ENCODE results near the gene CEP20.

The CEP20 gene

GRCh38 chr16:15887283-15887682, 1.1 kb downstream of the CEP20 start:
- TF ChIP-seq EZH2phosphoT487 (IDR thresholded peaks at IDR 0.05; ENCODE audit: borderline replicate concordance), result no peak
- TF ChIP-seq, protein P1, sequence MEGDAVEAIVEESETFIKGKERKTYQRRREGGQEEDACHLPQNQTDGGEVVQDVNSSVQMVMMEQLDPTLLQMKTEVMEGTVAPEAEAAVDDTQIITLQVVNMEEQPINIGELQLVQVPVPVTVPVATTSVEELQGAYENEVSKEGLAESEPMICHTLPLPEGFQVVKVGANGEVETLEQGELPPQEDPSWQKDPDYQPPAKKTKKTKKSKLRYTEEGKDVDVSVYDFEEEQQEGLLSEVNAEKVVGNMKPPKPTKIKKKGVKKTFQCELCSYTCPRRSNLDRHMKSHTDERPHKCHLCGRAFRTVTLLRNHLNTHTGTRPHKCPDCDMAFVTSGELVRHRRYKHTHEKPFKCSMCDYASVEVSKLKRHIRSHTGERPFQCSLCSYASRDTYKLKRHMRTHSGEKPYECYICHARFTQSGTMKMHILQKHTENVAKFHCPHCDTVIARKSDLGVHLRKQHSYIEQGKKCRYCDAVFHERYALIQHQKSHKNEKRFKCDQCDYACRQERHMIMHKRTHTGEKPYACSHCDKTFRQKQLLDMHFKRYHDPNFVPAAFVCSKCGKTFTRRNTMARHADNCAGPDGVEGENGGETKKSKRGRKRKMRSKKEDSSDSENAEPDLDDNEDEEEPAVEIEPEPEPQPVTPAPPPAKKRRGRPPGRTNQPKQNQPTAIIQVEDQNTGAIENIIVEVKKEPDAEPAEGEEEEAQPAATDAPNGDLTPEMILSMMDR (conservative IDR thresholded peaks at IDR 0.05; ENCODE audit: low read length), result no peak
- Histone ChIP-seq H2AFZ (ENCODE audit: low read length) (no peak overlapping the region), H3K27me3 (ENCODE audit: insufficient read depth, low read length, poor library complexity, severe bottlenecking) (no peaks in the 10 kb centered on the region), H3F3A (ENCODE audit: low read depth) (no peaks in the 10 kb centered on the region), H3K4me3 (ENCODE audit: low read length, poor library complexity, severe bottlenecking) (peak overlapping the region; percentile 98), H3K9me2 (replicated peaks; ENCODE audit: low read depth, low read length) (no peaks in the 10 kb centered on the region), H3K36me3 (ENCODE audit: insufficient read depth, low read length) (no peaks in the 10 kb centered on the region), H3K79me2 (ENCODE audit: insufficient read depth, low read length) (peaks cover 50% of the 10 kb centered on the region), H3K9ac (ENCODE audit: low read depth, low read length, poor library complexity, severe bottlenecking) (peak overlapping the region; percentile 99), H3K4me1 (ENCODE audit: insufficient read depth, low read length, poor library complexity, severe bottlenecking) (peaks cover 18% of the 10 kb centered on the region), H4K20me1 (ENCODE audit: insufficient read depth, low read length, poor library complexity, severe bottlenecking) (peaks cover 9% of the 10 kb centered on the region), H3K9me3 (ENCODE audit: insufficient read depth, low read depth, low read length) (no peaks in the 10 kb centered on the region), H3K4me2 (ENCODE audit: low read depth, low read length, poor library complexity, severe bottlenecking) (peak overlapping the region; percentile 87)

DNA sequence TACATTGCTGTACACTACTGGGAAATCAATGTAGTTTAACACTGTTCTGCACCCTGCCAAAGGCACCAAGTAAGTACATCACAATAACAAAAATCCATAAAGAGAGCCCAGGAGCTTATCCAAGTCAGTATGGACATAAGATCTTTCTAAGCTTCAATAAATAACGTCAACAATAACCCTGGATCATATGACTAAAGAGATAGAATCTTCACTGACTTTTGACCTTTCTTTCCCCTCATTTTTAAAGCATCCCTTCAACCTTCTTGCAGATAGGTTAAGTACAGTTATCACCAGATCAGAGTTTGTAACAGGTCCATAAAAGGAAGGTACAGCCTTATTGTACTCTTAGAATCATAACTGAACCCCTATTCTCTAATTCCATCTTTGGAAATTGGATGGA, 2.3 kb downstream of the CEP20 start:
- H4K20me1 ChIP-seq (ENCODE audit: insufficient read depth, low read length, poor library complexity, severe bottlenecking), result peaks cover 9% of the 10 kb centered on the region
- no peak overlapping the region for H2AFZ ChIP-seq (ENCODE audit: low read length)
- H3F3A ChIP-seq (ENCODE audit: low read depth), result no peaks in the 10 kb centered on the region
- H3K9ac ChIP-seq (ENCODE audit: low read depth, low read length, poor library complexity, severe bottlenecking), result peak overlapping the region; percentile 56
- TF ChIP-seq EZH2phosphoT487 (IDR thresholded peaks at IDR 0.05; ENCODE audit: borderline replicate concordance), result no peak
- TF ChIP-seq, protein P1 (conservative IDR thresholded peaks at IDR 0.05; ENCODE audit: low read length), result no peak
- H3K4me2 ChIP-seq (ENCODE audit: low read depth, low read length, poor library complexity, severe bottlenecking), result peak overlapping the region; percentile 87
- no peaks in the 10 kb centered on the region for H3K9me3 ChIP-seq (ENCODE audit: insufficient read depth, low read depth, low read length)
- H3K79me2 ChIP-seq (ENCODE audit: insufficient read depth, low read length), result peaks cover 61% of the 10 kb centered on the region
- no peaks in the 10 kb centered on the region for H3K9me2 ChIP-seq (replicated peaks; ENCODE audit: low read depth, low read length)
- peaks cover 18% of the 10 kb centered on the region for H3K4me1 ChIP-seq (ENCODE audit: insufficient read depth, low read length, poor library complexity, severe bottlenecking)
- no peaks in the 10 kb centered on the region for H3K27me3 ChIP-seq (ENCODE audit: insufficient read depth, low read length, poor library complexity, severe bottlenecking)
- no peaks in the 10 kb centered on the region; the same call in 1 of the 2 replicates for H3K36me3 ChIP-seq (ENCODE audit: insufficient read depth, low read length)
- H3K4me3 ChIP-seq (ENCODE audit: low read length, poor library complexity, severe bottlenecking), result peak overlapping the region; percentile 98

GRCh38 chr16:15885560-15886001, 2.8 kb downstream of the CEP20 start:
- peak overlapping the region; percentile 98 for H3K4me3 ChIP-seq (ENCODE audit: low read length, poor library complexity, severe bottlenecking)
- no peaks in the 10 kb centered on the region for H3K9me3 ChIP-seq (ENCODE audit: insufficient read depth, low read depth, low read length)
- H2AFZ ChIP-seq (ENCODE audit: low read length), result no peak overlapping the region
- peak overlapping the region; percentile 56 for H3K9ac ChIP-seq (ENCODE audit: low read depth, low read length, poor library complexity, severe bottlenecking)
- peaks cover 18% of the 10 kb centered on the region for H3K4me1 ChIP-seq (ENCODE audit: insufficient read depth, low read length, poor library complexity, severe bottlenecking)
- peaks cover 65% of the 10 kb centered on the region for H3K79me2 ChIP-seq (ENCODE audit: insufficient read depth, low read length)
- peak overlapping the region; percentile 87 for H3K4me2 ChIP-seq (ENCODE audit: low read depth, low read length, poor library complexity, severe bottlenecking)
- peaks cover 9% of the 10 kb centered on the region for H4K20me1 ChIP-seq (ENCODE audit: insufficient read depth, low read length, poor library complexity, severe bottlenecking)
- TF ChIP-seq, protein P1 (conservative IDR thresholded peaks at IDR 0.05; ENCODE audit: low read length), result no peak
- TF ChIP-seq EZH2phosphoT487 (IDR thresholded peaks at IDR 0.05; ENCODE audit: borderline replicate concordance), result no peak
- H3K27me3 ChIP-seq (ENCODE audit: insufficient read depth, low read length, poor library complexity, severe bottlenecking), result no peaks in the 10 kb centered on the region
- H3K36me3 ChIP-seq (ENCODE audit: insufficient read depth, low read length), result no peaks in the 10 kb centered on the region; the same call in 1 of the 2 replicates
- no peaks in the 10 kb centered on the region for H3K9me2 ChIP-seq (replicated peaks; ENCODE audit: low read depth, low read length)
- H3F3A ChIP-seq (ENCODE audit: low read depth), result no peaks in the 10 kb centered on the region

All from Loucy (cell line).